ENCODE results near the gene ZNF496. TPM values are rescaled to one million over a fixed set of nuclear protein-coding genes. Genes with fewer than 3 reads are reported as not detected.

The ZNF496 gene
- total and polyA plus RNA-seq, 9 of the 15 experiments (the other 6 are each of a cell fraction or from before 2014, with no cell fraction given) = 4.3 to 54.0 (median 31.3) TPM

DNA sequence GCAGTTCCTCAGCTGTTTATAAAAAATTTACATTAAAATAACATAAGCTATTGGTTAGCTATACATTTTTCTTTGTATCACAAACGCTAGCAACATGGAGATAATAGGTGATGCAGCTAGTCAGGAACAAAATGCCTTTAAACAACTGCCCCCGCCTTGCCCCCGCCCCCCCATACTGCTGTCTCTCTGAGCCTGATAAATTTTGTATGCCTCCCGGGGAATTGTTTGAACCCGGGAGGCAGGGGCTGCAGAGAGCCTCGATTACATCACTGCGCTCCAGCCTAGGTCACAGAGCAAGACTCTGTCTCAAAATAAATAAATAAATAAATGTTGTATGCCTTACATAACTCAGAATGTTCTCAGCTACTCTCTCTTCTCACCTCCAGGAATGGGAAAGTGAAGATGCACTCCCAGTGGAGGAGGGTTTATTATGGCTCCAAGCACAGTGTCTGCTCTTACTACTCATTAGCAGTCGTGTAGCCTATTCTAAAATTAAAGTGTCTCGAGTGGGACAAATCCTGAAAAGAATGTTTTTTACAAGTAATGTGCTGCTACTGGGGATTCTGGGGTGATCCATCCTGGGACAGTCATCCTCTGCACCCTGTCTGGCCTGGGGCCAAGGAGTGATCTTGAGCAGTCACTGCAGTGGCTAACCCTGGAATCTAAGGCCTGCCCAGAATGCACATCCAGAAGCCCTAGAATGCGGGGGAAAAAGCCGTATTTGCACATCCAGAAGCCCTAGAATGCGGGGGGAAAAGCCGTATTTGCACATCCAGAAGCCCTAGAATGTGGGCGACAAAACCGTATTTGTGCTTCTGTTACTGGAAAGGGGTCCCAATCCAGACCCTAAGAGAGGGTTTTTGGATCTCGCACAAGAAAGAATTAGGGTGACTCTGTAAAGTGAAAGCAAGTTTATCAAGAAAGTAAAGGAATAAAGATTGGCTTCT is 39.4 kb upstream of the ZNF496 start (continued):
- TF ChIP-seq CHD7 (IDR thresholded peaks at IDR 0.05; ENCODE audit: low read depth, low read length) = peak; percentile 86
- peak; percentile 91 for TF ChIP-seq NFIC (IDR thresholded peaks at IDR 0.05)
- TF ChIP-seq JUN (IDR thresholded peaks at IDR 0.05; ENCODE audit: borderline replicate concordance, low read depth, low read length) = no peak
- TF ChIP-seq JUN (CRISPR knock-in tag; IDR thresholded peaks at IDR 0.05; ENCODE audit: borderline replicate concordance) = no peak
- TF ChIP-seq ZNF384 (IDR thresholded peaks at IDR 0.05; ENCODE audit: low read depth, low read length) = no peak
- TF ChIP-seq TFE3 (CRISPR knock-in tag; IDR thresholded peaks at IDR 0.05) = no peak
- TF ChIP-seq, protein P1, sequence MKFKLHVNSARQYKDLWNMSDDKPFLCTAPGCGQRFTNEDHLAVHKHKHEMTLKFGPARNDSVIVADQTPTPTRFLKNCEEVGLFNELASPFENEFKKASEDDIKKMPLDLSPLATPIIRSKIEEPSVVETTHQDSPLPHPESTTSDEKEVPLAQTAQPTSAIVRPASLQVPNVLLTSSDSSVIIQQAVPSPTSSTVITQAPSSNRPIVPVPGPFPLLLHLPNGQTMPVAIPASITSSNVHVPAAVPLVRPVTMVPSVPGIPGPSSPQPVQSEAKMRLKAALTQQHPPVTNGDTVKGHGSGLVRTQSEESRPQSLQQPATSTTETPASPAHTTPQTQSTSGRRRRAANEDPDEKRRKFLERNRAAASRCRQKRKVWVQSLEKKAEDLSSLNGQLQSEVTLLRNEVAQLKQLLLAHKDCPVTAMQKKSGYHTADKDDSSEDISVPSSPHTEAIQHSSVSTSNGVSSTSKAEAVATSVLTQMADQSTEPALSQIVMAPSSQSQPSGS (CRISPR knock-in tag; IDR thresholded peaks at IDR 0.05) = no peak
- no peak for TF ChIP-seq ILK (tag; IDR thresholded peaks at IDR 0.05; ENCODE audit: borderline replicate concordance, low read depth)
- TF ChIP-seq POLR3A (IDR thresholded peaks at IDR 0.05; ENCODE audit: borderline replicate concordance, extremely low read depth, insufficient read depth, insufficient read length) = no peak
- no peak for TF ChIP-seq MITF (IDR thresholded peaks at IDR 0.05)
